NAMALWA (cell line): ENCODE results near the gene OPTC.

ENCODE experiments used
- DNase-seq: peaks from one replicate; pipeline ENCODE4 v3.0.0-alpha.2; 2015; ENCODE audit warnings: low spot score

OPTC gene

DNA sequence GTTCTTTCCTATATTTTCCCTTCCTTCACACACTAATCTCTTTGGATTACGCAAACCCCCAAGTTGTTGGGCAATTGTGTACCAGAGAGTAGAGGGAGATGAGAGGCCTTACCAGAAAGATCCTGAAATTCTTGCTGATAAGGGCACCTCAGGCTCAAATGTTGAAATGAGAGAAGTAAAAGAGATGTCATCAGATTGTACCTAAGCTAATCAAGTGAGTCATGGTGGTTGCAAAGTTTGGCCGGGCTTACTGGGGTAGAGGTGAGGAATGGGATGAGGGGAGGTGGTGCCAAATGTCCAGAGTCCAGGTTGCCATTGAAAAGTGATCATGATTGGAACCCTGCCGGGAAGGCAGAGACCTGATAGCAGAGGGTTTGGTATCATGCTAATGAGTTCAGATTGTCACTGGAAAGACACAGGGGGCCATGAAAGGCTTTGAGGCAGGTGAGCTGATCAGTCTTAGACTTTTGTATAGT lies 43.1 kb downstream of the OPTC start:
- no peak for DNase-seq

DNA sequence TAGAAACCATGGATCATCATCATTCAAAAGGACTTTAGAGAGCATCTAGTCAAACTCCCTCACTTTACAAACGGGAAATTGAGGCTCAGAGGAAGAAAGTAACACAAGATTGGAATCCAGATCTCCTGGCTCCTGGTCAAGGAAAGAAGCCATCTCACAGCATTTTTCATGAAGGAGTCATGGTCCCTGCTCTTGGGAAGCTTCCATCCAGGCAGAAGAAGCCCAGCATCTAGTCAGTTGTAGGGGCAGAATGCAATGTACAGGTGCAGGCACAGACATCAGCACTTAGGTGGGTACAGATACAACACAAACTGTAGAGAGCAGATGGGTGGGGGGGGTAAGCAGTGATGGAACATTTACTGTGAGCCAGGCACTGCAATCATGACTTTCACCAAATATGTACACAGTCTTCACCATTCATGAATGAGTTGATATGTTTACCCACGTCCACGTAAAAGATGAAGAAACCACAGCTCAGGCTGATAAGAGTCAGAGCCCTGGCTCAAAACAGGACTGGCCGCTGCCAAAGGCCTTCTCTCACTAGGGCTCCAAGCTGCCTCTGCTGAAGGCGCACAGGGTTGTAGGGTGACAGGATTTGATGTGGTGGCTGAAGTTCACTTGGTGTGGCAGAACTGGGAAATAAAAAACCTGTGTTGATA lies 44.0 kb downstream of the OPTC start:
- no peak for DNase-seq

DNA sequence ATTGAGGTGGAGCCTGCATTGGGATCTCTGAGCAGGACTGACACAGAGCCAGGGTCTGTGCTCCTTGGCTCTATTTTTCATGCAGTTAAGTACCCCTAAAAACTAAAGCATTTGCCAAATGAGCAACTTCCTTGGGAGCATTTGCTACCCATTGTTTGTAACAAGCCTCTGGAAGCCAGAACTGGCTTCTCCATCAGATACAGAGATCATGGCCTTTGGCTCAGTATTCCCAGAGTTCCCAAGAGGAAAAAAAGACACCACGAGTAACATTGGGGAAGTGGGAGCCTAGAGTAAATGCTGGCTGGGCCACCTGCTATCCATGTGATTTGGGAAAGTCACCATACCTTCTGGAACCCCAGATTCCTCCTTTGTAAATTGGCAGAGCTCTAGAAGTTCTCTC lies 44.8 kb downstream of the OPTC start:
- DNase-seq, result no peak

DNA sequence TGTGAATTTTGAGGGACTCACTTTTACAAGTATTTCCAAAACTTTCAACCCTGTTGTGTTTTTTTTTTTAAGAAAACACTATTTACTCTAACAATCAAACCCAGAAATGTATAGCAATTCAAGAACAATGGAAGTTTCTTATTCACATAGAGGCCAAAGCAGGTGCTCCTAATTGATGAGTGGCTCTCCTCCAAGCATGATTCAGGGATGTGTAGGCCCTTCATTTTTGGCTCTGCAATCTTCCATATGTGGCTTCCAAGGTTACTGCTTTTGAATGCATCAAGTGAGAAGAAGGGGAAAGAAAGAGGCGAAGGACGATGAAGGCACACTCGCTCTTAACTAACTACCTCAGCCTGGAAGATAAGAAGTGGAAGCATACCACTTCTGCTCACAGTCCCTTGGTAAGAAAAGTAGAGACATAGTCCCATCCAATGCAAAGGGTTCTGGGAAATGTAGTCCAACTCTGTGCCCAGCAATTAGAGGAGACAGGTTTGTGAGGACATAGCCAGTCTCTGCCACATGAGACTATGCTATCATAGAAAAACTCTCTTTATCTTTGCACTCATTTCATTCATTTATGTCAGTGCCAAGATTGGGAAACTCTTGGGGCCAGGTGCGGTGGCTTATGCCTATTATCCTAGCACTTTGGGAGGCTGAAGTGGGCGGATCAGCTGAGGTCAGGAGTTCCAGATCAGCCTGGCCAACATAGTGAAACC lies 46.0 kb downstream of the OPTC start:
- peak; percentile 29 for DNase-seq

DNA sequence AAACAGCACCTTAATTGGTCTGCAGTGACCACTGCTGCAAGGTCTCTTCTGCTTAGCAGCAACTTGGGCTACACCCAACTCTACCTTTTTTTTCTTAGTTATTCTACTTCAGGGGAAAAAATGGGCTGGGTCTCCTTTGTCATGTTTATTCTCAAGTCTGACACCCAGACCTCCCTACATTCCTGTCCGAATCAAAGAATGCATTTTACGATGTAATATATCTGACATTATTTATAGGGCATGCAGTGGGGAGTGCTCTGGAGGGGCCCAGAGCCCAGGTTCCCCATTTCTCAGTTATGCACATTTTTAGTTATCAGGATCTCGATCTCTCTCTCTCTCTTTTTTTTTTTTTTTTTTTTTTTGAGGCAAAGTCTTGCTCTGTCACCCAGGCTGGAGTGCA lies 50.5 kb downstream of the OPTC start:
- DNase-seq, result no peak

DNA sequence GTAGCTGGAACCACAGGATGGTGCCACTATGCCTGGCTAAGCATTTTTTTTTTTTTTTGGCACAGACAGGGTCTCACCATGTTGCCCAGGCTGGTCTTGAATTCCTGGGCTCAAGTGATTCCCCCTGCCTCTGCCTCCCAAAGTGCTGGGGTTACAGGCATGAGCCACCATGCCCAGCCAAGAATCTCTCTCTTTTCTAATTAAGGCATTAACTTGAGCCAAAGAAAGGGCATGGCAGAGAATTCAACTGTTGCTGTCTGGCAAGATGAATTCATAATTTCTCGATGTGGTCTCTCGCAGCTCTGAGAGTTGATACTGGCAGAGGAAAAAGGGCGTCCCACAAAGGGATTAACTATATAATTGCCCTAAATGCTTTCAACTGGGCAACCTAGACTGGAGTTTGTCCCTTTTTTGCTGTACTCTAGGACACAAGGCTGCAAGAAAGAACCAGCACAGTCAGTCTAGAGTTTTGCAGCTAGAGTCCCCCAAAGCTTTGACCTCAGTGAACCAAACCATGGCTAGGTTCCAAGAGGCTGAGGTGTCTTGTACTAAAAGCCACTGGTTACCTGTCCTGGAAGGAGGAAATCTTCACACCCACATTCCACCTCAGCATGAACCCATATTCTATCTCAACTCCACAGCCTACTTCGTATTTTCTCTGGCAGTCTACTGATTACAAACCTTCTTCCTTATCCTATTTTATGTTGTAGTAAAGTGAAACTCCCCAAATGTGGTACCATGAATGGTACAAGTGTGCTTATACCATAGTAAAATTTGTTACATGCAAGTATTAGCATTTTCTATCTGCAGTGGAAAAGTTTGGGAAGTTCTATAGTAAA lies 51.2 kb downstream of the OPTC start:
- DNase-seq, result no peak

DNA sequence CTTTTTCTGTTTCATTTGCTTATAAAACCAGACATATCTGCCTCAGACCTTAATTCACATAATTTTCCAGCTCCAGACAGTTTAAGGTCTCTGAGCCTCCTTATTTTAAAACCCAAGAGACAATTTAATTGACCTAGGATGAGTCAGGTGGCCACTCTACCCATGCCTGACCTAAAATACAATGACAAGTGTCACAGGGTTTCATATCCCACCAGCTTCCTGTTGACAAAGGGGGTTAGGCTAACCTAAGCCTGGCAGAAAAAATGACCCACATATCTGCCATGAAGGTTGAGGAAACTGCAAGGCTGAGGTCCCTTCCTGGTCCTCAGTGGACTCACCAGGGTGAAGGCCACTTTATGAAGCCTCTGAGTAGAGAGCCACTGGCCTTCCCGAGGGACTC lies 52.3 kb downstream of the OPTC start:
- no peak for DNase-seq

DNA sequence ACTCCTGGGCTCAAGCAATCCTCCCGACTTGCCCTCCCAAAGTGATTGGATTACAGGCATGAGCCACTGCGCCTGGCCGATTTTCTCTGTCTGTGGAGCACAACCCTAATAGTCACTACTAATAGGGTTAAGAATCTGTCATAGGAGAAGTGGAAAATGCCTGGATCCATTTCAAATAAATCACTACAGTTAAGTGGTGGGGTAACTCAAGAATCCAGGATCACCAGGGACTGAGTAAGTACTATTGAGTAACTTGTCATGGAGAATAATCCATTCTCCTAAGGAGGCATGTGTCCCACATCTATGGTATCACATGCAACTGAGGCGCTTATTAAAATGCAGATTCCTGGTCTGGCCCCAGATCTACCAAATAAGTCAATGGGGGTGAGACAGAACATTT lies 53.2 kb downstream of the OPTC start:
- no peak for DNase-seq

DNA sequence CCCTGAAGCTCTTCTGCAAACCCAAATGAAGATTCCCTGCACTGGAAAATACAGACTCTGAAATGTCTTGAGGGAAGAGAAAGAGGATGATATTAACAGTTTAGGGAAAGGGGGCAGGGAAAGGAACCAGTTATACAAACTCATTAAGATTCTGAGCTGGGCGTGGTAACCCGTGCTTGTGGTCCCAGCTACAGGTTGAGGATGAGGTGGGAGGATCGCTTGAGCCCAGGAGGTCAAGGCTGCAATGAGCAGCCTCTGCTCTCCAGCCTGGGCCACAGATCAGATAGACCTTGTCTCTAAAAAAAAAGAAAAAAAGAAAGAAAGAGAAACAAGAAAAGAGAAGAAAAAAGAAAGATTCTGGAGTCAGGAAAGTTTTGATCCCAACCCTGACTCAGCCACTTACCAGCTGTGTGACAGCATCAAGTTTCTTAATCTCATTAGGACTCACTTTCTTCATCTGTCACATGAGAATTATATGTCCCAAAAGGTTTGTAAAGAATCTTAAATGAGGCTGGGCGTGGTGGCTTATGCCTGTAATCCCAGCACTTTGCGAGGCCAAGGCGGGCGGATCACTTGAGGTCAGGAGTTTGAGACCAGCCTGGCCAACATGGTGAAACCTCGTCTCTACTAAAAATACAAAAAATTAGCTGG lies 53.9 kb downstream of the OPTC start:
- no peak for DNase-seq

DNA sequence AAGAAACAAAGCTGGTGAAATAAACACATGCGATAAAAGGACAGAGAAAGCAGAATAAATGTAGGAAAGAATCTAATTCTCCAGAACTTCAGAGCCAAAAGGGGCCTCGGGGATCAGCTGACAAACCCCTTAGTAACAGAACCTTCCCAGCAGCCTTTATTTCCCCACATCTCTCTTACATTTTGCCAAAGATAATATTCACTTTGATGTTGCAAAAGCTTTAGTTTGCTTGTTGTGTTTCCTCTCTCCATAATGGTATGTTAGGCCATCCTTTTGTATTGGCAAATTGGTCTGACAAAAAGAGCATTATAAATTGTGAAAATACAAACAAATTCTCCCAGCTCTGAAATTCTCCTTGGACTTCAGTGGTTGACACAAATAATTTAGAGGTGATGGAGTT lies 54.9 kb downstream of the OPTC start:
- no peak for DNase-seq

DNA sequence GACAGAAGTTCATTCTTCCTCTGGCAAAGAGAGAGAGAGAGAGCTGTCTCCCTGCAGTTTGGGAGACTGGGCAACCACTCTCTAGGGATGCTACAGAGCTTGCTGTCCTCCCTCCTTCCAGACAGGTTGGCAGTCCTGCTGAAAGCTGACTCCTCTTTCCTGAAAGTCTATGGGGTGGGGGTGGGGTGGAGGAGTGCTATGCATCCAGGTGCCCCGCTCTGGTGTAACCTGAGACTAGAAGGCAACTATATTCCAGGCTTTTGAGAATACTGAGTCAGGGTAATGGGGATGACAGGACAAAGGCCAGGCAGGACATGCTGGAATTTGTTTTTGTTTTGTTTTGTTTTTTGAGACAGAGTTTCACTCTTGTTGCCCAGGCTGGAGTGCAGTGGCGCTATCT lies 55.4 kb downstream of the OPTC start:
- no peak for DNase-seq

DNA sequence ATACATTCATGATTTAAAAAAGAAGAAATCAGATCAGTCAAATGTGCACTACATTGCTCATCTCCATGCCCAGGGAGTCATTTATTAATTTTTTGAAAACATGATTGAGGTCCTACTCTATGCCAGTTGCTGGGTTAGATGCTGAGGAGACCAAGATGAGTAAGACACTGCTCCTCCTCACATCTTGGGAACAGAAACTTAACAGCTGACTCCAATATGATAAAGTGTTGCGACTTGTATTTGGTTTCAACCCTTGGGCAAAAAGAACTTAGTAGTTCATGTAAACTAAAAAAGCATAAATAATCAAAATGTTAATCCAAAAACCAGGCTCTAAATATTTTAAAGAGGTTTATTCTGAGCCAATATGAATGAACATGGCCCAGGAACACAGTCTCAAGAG lies 56.9 kb downstream of the OPTC start:
- DNase-seq, result no peak

DNA sequence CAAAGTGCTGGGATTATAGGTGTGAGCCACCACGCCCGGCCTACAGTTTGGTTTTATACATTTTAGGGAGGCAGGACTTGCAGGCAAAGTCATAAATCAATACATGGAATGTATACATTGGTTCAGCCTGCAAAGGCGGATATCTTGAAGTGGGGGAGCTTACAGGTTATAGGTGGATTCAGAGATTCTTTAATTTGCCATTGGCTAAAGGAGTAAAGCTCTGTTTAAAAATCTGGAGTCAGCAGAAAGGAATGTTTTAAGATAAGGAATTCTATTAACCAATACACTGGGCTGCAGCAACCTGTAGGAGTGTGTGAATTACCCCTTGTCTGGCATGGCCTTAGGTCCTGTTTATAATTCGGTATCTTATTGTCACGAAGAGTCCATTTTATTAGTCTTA lies 57.6 kb downstream of the OPTC start:
- no peak for DNase-seq

DNA sequence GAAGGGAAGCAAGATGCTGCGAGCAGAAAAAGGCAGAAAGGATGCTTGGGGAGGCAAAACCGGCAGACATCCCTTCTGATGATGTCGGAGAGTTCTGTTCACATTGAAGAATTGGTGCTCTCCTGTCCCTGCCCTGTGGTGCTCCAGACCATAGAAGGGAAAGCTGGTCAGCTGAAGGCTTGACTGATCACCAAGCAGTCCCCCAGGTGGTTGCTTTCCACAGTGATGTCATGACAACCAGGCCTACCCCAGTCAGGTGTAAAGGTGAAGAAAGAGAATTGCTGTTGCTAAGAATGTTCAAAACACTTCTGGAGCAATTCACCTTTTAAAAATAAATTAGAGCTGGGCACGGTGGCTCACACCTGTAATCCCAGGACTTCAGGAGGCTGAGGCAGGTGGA lies 59.5 kb downstream of the OPTC start:
- no peak for DNase-seq

DNA sequence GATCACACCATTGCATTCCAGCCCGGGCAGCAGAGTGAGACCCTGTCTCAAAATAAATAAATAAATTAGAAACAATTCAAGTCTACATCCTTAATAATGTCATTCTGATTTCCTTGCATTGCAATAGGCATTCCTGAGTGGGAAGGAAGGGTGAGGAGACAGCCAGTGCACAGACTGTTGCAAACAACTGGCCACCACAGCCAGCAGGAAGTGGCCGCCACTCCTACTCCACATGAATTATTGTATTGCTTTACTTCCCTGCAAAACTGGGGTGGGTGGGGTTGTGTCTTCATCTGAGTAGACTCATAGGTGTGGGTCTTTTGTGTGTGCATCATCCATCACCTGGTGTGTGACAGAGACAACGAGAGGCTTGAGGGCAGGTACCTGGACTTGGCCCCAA lies 60.1 kb downstream of the OPTC start:
- no peak for DNase-seq

DNA sequence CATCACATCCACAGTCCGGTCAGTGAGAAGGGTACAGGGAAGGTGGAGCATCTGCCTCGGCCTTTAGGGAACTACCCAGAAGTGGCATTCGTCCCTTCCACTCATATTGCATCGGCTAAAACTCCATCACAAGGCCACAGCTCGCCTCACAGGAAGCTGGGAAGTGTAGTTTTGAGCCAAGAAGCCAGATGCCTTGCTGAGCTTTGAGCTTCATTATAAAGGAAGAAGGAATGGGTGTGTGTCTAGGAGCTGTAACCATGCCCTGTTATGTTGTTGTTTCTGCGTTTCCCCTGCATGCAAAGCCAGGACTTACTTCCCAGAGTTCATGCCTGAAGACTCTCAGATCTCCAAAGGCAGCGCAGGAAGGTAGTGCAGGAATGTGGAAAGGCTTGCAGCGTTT lies 61.1 kb downstream of the OPTC start:
- DNase-seq, result no peak

DNA sequence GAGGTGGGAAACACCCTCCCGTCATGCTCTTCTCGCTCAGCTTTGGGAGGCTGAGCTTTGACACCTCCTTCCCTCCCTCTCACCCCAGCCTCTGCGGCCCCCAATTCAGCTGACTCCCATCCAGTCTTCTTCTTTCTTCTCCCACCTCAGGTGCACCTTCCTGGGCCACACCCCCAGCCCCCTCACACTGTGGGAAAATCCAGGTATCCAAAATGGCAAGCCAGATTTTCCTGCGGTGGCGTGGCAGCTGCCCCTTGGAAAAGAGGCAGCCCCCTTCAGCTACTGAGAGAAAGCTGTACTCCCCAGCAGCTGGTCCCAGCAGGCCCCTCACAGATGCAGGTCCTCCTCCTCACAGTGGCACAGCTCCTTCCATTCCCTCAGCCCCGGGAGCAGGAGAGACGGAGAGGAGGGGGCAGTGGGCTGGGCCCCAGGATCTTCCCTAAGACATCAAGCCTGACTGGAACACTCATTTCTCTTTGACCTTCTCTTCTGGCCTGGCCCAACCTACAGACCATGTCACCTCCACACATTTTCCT lies 61.6 kb downstream of the OPTC start:
- no peak for DNase-seq

DNA sequence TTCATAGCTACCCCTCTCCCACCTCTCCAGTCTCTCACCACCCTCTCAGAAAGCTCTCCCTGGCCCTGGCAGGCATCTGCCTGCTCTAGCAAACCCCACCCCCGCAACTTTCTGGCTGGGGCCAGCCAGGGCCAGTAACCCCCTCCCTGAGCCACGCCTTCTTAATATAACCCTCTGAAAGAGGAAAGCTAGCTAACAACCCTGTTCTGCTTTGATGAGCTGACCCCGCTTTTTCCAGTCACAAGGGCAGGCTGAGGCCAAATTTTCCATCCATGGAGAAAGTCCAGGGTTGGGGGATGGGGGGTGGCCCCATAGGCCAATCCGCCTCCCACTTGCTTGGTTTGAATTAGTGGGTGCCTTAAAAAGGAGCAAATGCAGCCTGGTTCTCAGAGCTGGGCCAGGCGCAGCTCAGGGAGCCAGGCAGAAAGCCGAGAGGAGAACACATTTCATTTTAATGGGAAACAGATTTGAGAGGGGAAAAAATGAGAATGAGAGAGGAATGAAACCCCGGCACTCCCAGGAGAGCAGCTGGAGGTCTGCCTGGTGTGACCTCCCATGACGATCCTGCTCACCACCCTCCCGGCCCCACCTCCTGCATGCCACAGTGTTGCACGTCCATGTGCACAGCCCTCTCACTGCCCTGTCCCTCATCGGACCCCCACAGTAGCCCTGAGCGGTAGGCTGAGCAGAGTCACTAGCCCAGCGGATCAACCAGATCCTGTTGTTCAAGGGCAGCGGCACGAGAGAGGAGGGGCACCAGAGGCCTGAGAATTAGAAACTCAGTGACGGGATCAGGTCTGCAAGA lies 62.3 kb downstream of the OPTC start:
- DNase-seq, result peak; percentile 14

DNA sequence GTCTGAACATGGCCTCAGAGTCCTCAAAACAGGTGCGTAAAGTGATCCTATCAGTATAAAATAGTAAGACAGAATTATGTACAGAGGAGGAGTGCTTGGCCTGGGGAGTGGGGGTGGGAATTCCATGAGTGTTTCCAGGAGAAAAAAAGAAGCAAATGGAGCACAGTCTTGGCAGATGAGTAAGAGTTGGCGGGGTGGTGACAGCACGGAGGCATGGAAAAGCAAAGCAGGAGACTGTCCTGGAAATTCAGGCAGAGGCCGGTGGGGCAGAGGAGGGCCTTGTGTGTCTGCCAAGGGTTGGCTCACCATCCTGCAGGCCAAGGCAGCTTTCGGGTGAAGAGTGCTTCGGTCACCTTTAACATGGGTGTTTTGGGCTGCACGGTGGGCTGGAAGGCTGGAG lies 63.4 kb downstream of the OPTC start:
- DNase-seq, result no peak

DNA sequence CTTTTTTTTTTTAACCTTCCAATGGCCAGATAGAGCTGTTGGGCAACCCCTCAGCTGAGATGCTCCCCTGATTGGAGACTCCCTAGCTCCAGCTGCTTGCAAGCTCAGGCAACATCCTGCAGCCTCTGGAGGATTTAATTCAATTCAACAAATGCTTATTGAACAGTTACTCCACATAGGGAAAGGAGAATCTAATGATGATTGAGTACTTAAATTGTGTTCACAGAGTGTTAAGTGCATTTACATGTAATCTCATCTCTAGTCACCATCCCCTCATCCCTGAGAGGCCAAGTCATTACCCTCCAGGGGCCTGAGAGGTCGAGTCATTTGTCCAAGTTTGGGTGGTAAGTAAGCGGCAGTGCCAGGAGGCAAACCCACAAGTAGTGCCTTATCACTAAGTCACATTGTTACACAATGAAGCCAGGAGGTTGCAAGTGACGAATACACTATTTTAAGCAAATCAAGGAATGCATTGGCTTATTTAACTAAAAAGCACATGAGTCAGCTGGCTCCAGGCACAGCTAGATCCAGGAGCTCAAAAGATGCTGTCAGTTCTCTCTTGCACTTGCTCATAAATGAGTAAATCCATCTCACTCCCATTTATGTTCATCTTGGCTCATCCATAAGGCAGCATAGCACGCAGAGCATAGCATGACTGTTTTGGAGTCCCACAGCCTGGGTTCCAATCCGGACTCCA lies 64.3 kb downstream of the OPTC start:
- DNase-seq, result no peak
